Fibroblast of skin of left biceps (primary cell): Measurements from ENCODE around the gene CNMD.
"Not testable (repeated sequence)": the region's sequence is repeated elsewhere in the genome, so short reads cannot be mapped to it uniquely, and the experiment has no call there.

Experiments used
- DNase-seq, 2 experiments: peaks; one replicate each; pipeline ENCODE4 v3.0.0-alpha.2; 2013; ENCODE audit warnings: low read depth in 2 of 2

Gene CNMD

DNA sequence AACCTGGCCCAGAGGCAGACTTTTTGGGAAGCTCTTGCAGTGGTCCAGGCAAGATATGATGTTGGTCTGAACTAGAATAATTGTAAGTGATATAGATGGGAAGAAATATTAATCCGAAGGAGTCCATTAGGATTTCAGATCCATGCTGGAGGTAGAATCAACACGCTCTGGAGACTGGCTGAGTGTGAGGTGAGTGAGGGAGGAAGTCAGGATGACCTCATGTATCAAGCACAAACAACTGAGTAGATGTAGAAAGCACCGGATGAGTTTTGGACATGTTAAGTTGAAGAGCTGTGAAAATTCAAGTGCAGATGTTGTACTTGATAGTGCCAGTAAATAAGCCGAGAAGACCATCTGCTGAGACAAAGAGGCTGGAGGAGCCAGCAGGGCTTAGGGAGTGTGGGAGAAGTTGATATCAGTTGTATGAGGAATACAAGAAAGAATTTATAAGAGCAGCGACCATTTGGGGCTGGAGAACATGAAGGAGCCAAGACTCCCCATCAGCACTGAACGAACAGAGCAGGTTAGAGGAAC is 5.3 kb upstream of the CNMD start:
- DNase-seq = no peak

DNA sequence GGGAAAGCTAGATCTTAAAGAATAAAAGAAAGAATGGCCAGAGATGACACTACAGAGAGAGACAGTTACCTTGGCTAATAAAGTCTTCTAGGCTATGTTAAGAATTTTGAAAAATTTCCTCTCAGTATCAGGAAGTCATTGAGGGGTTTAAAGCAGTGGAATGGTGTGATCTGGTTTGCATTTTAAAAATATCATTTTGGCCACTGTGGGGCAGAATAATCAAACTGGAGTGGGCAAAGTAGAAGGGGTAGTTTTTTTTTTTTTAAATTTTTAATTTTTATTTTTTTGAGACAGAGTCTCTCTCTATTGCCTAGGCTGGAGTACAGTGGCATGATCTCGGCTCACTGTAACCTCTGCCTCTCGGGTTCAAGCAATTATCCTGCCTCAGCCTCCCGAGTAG is 4.4 kb upstream of the CNMD start:
- DNase-seq = no peak

DNA sequence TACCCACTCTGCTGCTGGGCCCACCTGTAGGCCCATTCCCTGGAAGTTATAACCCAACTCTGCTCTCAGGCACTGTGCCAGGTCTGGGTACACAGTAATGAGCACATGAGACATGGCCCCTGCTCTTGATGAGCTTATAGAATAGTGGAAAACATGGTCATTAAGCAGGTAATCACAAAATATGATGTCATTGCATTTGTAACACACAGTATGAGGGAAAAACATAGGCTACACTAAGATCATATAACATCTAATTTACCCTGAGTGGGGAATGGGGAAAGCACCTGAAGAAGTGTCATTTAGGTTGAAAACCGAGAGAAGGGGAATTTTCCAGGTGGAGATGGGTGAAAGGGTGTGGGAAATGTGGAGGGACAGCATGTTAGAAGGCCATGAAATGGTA is 3.9 kb upstream of the CNMD start:
- no peak for DNase-seq

DNA sequence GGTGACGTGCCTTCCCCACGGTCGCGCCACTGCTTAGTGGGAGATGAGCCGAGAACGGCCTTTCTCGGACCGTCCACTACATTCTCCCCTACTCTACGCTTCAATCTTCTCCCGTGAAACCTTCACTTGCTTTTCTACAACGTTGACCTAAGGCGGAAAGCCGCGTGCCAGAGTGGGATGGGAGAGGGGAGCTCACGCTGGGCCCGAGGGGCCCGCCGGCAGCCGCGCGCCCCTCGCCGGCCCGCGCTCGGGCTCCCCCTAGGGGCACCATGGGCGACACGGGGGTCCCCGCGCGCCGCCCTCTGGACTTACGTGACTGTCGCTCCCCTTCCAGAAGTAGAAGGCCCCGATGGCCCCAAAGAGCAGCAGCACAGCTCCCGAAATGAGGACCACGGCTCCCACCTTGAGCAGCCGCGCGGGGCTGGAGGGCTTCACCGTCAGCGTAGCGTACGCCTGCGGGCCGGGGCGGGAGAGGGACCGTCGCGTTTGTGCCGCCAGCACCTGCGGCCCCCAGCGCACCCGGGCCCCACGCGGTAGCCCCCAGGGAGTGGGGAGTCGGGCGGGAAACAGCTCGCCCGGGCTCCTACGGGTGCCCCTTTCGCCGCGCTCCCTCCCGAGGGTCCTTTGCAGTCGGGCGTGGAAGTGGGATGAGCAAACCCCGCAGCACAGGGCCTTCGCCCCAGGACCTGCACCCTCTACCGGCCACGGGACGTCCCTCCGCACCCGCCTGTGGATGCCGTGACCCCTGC is 727 bp downstream of the CNMD start:
- no peak for DNase-seq

DNA sequence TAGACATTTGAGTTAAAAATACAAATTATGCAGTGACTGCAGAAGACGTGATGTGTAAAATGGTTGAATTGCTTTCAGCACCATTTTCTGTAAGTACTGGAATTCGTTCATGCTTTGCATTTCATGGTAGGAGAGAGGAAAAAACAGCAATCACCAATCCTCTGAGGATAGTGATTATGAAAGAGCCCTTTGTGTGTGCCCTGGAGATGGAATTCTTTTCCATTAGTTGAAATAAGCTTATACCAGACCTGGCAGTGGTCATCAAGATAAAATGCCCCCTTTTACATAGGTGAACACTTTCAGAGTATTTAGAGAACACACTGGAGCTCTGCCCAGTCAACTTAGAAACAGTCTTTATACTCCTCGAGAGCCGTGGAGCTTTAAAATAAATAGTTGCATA is 1.7 kb downstream of the CNMD start:
- no peak for DNase-seq

DNA sequence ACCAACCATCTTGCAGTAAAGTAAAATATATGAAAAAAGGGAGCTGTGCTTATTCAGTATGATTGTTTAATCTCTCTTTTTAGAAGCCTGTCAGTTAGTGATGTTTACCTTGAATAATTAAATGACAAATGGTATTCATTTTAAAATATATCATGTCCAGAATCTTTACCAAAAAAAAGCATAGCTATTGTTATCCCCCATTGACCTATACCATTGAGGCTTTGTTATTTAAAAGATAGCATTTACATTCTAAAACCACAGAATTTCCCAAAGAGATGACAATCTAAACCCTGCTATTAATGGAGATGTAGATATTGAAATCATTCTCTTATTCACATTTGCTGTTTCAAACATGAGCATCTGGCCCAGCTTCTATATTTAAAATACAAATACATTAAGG is 2.2 kb downstream of the CNMD start:
- no peak for DNase-seq

DNA sequence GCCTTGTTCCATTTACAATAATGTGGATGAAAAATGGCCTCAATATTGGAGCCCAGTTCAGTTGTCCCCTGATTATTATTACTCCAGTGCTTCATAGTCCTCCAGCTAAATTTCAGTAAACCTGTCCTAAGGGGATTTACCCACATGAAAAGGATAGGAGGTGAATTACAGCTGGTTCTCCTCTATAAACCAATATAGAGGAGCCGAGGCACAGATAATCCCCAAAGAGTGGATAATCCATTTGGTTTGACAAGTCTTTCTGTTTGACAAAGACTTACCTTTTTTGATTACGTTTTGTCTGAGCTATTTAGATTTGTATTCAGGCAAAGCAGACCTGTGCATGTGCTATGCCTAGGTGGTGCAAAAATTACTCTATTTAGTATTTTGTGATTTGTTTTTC is 2.7 kb downstream of the CNMD start:
- no peak for DNase-seq

DNA sequence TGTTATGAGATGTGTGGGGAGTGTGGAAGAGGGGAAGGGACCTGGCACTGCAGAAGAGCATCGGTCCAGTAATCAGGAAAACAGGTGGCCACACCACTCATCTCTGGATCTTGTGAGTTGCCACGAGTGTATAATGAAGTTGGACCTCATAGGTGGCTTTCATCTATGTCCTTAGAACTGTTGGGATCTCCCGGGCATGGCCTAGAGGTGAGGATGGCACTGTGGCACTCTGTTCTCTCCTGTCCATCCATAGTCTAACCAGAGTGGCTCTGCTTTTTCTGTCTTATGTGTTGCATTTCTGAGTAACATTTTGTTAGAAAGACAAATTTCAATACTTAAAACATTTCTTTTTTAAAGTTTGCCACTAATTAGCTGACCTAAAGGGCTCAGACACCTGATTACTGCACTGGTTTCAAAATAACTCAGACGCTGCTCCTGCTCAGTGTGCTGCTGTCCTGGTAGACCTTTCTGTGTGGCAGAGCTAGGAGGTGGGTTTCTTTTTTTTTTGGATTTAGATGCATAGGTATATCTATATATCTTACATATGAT is 5.5 kb downstream of the CNMD start:
- no peak for DNase-seq

DNA sequence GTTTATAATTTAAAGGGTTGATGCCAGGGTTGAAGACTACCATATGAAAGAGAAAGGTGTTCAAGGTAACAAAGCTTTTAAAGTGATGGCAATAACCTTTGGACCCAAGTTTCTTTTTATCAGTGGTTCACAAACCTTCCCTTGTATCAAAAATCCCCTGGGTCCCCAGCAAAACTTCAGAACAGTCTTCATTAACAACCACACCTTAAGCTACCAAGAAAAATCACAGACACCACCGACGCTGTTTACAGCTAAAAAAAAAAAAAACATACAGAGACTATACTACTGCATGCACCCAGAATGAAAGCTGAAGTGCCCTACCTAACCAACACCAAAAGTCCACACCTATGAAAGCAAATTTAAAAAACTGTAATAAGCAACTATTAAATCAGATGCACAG is 13.4 kb downstream of the CNMD start:
- no peak for DNase-seq

DNA sequence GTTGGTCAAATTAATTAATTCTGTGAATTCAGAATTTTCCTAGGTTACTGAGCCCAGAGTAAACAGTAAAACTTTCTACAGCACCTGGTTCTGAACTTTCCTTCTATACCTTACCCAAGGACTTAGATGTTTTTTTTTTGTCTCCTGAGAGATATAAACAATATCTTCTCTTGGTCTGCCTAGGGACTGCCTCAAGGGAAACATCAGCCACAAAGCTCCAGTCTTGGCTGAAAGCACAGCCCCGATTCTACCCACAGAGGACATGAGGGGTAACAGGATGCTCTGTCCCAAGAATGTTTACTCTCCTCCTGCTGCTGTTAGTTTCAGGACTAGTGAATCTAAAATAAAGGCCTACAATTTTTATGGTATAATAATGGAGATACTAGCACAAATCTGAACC is 14.3 kb downstream of the CNMD start:
- no peak for DNase-seq

DNA sequence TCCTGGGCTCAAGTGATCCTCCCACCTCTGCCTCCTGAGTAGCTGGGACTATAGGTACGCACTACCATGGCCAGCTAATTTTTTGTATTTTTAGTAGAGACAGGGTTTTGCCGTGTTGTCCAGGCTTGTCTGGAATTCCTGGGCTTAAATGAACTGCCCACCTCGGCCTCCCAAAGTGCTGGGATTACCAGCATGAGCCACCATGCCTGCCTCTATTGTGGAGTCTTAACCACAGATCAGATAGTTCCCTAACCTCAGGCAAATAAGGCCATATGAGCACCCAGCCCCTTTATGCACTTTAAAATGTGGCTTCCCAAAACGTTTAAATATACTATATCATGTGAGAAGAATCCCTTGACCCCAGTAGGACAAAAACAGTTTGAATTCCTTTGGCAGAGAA is 16.4 kb downstream of the CNMD start:
- DNase-seq = no peak

DNA sequence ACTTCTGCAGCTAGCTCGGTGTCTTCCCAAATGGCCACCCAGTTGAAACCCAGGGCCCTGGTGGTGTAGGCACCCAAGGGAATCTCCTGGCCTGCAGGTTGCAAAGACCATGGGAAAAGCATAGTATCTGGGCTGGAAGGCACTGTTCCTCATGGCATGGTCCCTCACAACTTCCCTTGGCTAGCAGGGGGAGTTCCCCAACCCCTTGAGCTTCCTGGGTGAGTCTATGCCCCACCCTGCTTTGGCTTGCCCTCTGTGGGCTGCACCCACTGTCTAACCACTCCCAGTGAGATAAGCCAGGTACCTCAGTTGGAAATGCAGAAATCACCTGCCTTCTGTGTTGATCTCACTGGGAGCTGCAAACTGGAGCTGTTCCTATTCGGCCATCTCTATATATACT is 18.3 kb downstream of the CNMD start:
- DNase-seq = not testable (repeated sequence)

DNA sequence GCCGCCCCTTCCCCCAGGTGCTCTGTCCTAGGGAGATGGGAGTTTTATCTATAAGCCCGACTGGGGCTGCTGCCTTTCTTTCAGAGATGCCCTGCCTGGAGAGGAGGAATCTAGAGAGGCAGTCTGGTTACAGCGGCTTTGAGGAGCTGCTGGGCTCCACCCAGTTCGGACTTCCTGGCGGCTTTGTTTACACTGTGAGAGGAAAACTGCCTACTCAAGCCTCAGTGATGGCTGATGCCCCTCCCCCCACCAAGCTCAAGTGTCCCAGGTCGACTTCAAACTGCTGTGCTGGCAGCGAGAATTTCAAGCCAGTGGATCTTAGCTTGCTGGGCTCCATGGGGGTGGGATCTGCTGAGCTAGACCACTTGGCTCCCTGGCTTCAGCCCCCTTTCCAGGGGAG is 18.7 kb downstream of the CNMD start:
- DNase-seq = not testable (repeated sequence)

DNA sequence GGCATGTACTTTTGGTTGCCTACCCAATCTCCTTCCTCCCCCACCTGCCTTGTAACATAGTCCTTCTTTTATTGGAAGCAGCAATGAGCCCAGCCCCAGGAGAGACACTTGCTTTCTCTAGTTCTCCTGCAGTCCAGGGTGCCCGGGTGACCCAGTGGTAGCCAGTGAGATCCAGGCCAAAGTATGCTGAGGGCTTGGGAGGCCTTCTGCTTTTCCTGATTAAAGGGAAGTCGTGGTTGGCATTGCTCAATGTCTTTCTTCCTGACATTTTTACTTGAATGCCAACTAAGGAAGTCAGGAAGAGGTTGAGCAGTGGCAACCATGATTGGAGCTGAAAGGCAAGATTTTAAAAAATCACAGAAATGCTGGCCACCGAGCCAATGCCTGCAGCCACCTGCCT is 25.7 kb downstream of the CNMD start:
- DNase-seq = no peak

DNA sequence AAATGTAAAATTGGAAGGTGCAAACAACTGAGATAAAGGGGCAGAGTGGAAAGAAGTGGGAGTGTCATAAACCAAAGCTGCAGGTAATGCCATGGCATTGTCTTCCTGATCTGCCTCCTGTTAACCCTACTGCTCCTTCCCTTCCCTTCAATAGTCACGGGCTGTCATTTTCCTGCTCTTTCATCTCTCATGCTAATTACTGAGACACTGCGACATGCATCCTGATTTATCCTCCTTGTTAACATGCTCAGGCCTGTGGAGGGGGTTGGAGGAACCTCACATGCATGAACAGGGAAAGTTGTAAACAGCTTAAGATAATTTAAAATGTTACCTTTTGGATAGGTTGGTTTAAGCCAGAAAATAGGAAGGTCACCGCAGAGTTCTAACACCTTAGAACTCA is 27.2 kb downstream of the CNMD start:
- no peak for DNase-seq

DNA sequence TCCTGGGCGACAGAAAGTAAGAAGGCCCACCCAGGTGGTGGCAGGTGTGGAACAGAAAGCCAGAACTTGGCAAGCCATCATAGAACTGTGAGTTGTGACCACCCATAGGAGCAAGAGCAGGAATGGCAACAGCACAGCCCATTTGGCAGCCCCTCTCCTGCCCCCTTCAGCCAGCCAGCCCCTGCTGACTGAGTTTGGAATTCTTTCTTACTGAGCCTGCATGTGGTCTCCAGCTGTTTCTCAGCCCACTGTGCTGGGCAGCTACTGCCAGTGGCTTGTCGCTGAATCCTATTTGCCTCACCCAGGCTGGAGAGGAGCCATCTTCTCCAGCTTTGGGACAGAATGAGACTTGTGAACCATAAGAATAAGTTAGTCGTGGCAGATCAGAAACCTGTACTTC is 28.3 kb downstream of the CNMD start:
- DNase-seq = no peak

DNA sequence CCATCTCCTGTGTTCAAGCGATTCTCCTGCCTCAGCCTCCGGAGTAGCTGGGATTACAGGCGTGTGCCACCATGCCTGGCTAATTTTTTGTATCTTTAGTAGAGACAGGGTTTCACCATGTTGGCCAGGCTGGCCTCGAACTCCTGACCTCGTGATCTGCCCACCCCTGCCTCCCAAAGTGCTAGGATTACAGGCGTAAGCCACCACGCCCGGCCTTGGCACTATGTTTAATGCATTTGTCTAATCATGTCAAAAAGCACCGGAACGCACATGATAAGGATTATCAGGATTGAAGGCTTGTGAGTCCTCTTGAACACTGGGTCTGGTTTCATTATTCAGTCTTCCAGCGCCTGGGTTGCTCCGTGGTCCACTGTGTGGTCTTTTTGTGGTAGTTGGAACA is 31.4 kb downstream of the CNMD start:
- not testable (repeated sequence) for DNase-seq

DNA sequence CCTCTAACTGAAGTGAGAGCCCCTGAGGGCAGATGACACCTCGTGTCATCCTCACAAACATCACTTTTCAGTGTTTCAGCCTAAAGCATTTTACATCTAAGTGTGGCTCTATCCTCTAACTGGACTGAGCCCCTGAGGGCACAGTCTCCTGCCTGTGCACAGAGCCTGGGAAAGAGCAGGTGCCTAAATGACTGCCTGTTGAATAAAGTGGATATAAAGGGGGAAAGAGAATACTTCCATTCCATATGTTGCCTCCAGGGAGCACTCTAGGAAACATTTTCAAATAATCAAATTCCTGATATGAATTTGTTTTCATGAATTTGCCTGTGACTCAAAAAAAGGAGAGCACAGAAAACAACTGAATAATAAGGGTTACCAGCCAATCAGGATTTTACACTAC is 32.2 kb downstream of the CNMD start:
- DNase-seq = no peak

DNA sequence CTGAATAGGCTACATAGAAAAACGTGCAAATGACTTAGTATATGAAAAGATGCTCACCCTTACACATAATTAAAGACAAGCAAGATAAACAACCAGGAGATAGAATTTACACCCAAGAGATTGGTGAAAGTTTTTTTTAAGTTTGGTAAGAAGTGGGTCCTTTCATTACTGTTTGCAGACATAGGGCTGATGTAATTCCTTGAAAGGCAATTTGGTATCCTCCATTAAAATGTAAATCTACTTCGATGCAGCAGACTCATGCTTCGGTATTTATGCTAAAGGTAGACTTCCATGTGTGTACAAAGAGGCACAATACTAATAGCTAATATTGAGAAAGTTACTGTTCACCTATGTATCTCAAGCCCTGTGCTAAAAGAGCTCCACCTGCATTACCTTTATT is 33.5 kb downstream of the CNMD start:
- DNase-seq = no peak

DNA sequence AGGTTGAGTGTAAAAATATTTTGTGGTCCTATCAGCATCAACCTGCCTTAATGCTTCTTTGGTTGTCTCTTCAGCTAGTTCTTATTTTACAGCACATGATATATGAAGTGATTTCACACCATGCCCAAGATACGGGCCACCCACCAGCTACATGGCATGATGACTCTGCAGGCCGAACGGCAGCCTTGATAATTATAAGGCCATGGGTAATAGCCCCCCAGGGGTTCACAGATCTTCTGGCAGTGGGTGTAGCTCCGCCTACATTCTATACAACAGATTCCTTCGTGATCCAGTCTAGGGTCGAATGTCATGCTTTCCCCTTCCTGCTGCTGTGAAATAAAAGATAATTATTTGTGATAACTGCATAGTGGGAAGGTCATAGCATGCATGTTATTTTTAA is 36.1 kb downstream of the CNMD start:
- no peak for DNase-seq

DNA sequence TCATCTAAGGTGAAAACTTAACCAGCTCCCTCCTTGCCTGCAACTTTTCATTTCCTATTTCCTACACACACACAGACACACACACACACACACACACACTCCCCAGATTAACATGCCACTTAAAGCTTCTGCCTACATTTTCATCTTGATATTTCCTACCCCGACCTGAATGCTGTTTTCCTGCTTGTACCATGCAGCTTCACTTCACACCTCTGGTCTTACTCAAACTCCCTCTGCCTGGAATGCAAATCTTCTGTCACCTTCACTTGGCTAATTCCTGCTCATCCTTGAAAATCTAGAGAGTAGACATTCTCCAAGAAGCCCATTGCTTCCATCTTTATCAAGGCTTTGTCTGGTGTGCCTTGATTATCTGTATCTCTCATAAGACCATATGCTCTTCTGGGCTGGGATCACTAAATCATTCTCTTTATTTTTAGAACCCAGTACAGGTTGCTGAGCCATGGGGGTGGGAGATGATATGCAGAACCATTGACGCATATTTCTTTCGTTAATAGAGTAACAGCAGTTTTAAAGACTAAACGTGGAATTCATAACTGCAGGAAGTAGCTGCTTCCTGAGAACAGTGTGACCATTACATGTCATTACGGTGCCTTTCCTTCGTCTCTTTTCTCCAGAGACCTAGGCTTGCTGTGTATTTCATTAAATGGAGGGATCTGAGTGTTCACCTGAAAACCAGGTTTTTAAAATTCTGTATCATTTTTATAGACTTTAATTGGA is 37.7 kb downstream of the CNMD start:
- no peak for DNase-seq

DNA sequence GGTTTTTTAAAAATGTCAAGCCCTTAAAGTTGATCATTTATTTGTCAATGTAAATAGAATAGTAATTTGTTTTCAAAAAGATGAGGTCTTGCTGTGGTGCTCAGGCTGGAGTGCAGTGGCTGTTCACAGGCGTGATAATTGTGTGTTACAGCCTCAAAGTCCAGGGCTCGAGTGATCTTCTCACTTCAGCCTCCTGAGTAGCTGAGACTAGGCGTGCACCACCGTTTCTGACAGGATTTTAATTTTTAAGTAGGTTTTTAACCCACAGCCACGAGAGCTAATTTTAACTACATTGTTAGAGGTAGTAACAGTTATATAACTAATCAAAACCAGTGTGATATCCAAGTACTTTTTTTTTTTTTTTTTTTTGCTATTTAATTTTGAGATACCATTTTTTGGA is 43.1 kb downstream of the CNMD start:
- DNase-seq = no peak

DNA sequence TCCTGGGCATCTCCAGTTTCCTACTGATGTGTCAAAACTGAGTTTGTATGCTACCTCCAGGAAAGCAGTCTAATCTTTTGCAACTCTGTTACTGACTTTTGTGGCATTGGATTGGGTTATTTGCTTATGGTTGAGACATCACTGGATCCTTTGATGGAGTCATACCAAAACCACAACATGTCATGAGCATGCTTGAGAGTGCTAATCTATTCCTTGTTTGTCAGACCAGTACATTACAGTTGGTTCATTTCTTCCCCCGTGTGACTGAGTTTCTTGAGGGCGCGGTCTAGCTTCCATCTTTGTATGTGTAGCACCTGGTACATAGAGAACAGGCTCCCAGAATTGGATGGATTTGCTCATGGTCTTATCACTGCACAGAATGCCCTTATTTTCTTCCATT is 43.8 kb downstream of the CNMD start:
- peak; percentile 6 to 9 for DNase-seq
